Measurements from ENCODE around the gene LCT.

Gene LCT

DNA sequence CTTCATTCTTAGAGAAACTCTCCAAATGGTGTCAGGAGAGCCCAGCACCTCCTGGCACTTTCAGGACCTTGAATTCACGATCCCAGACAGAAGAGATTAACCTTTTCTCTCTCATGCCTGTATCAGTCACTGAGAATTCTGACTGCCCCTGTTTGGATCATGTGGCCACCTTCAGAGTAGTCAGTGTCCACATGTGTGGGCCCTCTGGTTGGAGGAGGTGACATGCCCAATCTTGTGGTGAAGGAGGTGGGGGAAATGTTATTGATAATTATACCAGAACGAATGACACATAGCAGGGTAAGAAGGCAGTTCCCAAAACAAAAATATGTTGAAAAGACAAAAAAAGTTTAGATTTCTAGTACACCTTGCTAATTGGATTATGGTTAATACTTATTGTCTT is 63.7 kb downstream of the LCT start:
- no peak for ATAC-seq
- TF ChIP-seq, protein P1, sequence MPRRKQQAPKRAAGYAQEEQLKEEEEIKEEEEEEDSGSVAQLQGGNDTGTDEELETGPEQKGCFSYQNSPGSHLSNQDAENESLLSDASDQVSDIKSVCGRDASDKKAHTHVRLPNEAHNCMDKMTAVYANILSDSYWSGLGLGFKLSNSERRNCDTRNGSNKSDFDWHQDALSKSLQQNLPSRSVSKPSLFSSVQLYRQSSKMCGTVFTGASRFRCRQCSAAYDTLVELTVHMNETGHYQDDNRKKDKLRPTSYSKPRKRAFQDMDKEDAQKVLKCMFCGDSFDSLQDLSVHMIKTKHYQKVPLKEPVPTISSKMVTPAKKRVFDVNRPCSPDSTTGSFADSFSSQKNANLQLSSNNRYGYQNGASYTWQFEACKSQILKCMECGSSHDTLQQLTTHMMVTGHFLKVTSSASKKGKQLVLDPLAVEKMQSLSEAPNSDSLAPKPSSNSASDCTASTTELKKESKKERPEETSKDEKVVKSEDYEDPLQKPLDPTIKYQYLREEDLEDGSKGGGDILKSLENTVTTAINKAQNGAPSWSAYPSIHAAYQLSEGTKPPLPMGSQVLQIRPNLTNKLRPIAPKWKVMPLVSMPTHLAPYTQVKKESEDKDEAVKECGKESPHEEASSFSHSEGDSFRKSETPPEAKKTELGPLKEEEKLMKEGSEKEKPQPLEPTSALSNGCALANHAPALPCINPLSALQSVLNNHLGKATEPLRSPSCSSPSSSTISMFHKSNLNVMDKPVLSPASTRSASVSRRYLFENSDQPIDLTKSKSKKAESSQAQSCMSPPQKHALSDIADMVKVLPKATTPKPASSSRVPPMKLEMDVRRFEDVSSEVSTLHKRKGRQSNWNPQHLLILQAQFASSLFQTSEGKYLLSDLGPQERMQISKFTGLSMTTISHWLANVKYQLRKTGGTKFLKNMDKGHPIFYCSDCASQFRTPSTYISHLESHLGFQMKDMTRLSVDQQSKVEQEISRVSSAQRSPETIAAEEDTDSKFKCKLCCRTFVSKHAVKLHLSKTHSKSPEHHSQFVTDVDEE (CRISPR knock-in tag; IDR thresholded peaks at IDR 0.05): no peak
- TF ChIP-seq BACH2 (CRISPR knock-in tag; IDR thresholded peaks at IDR 0.05; ENCODE audit: borderline replicate concordance) (no peak), TCF4 (CRISPR knock-in tag; IDR thresholded peaks at IDR 0.05; ENCODE audit: borderline replicate concordance) (no peak), ISL1 (CRISPR knock-in tag; IDR thresholded peaks at IDR 0.05) (no peak), PPARA (CRISPR knock-in tag; IDR thresholded peaks at IDR 0.05; ENCODE audit: borderline replicate concordance) (no peak), ZNF565 (CRISPR knock-in tag; conservative IDR thresholded peaks at IDR 0.05; ENCODE audit: low read depth) (no peak), CSDC2 (CRISPR knock-in tag; IDR thresholded peaks at IDR 0.05) (no peak), RARB (CRISPR knock-in tag; IDR thresholded peaks at IDR 0.05) (no peak), TOX (CRISPR knock-in tag; IDR thresholded peaks at IDR 0.05; ENCODE audit: borderline replicate concordance) (no peak), ZFP30 (CRISPR knock-in tag; IDR thresholded peaks at IDR 0.05) (no peak), ARNTL (CRISPR knock-in tag; IDR thresholded peaks at IDR 0.05; ENCODE audit: borderline replicate concordance, low read depth) (no peak), OSR1 (CRISPR knock-in tag; IDR thresholded peaks at IDR 0.05) (no peak), SNAI2 (CRISPR knock-in tag; IDR thresholded peaks at IDR 0.05) (no peak)
- TF ChIP-seq, protein P2, sequence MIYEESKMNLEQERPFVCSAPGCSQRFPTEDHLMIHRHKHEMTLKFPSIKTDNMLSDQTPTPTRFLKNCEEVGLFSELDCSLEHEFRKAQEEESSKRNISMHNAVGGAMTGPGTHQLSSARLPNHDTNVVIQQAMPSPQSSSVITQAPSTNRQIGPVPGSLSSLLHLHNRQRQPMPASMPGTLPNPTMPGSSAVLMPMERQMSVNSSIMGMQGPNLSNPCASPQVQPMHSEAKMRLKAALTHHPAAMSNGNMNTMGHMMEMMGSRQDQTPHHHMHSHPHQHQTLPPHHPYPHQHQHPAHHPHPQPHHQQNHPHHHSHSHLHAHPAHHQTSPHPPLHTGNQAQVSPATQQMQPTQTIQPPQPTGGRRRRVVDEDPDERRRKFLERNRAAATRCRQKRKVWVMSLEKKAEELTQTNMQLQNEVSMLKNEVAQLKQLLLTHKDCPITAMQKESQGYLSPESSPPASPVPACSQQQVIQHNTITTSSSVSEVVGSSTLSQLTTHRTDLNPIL (CRISPR knock-in tag; IDR thresholded peaks at IDR 0.05; ENCODE audit: low read depth): no peak
- TF ChIP-seq, protein P3, sequence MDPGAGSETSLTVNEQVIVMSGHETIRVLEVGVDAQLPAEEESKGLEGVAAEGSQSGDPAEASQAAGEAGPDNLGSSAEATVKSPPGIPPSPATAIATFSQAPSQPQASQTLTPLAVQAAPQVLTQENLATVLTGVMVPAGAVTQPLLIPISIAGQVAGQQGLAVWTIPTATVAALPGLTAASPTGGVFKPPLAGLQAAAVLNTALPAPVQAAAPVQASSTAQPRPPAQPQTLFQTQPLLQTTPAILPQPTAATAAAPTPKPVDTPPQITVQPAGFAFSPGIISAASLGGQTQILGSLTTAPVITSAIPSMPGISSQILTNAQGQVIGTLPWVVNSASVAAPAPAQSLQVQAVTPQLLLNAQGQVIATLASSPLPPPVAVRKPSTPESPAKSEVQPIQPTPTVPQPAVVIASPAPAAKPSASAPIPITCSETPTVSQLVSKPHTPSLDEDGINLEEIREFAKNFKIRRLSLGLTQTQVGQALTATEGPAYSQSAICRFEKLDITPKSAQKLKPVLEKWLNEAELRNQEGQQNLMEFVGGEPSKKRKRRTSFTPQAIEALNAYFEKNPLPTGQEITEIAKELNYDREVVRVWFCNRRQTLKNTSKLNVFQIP (CRISPR knock-in tag; IDR thresholded peaks at IDR 0.05; ENCODE audit: borderline replicate concordance, low read depth): no peak
- TF ChIP-seq, protein P4, sequence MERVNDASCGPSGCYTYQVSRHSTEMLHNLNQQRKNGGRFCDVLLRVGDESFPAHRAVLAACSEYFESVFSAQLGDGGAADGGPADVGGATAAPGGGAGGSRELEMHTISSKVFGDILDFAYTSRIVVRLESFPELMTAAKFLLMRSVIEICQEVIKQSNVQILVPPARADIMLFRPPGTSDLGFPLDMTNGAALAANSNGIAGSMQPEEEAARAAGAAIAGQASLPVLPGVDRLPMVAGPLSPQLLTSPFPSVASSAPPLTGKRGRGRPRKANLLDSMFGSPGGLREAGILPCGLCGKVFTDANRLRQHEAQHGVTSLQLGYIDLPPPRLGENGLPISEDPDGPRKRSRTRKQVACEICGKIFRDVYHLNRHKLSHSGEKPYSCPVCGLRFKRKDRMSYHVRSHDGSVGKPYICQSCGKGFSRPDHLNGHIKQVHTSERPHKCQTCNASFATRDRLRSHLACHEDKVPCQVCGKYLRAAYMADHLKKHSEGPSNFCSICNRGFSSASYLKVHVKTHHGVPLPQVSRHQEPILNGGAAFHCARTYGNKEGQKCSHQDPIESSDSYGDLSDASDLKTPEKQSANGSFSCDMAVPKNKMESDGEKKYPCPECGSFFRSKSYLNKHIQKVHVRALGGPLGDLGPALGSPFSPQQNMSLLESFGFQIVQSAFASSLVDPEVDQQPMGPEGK (CRISPR knock-in tag; IDR thresholded peaks at IDR 0.05; ENCODE audit: borderline replicate concordance): no peak

DNA sequence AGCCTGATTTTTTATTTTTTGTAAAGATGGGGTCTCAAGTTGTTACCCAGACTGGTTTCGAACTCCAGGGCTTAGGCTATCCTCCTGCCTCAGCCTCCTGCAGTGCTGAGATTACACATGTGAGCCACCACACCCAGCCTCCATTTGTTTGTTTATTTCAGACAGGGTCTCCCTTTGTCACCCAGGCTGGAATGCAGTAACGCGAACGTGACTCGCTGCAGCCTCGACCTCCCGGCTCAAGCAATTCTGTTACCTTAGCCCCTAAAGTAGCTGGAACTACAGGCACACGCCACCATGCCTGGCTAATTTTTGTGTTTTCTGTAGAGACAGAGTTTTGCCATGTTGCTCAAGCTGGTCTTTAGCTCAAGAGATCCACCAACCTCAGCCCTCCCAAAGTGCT is 68.1 kb downstream of the LCT start:
- ATAC-seq: no peak
- TF ChIP-seq ZNF565 (CRISPR knock-in tag; conservative IDR thresholded peaks at IDR 0.05; ENCODE audit: low read depth) (no peak), ZNF70 (CRISPR knock-in tag; IDR thresholded peaks at IDR 0.05) (no peak), RARB (CRISPR knock-in tag; IDR thresholded peaks at IDR 0.05) (no peak), TOX (CRISPR knock-in tag; IDR thresholded peaks at IDR 0.05; ENCODE audit: borderline replicate concordance) (no peak), CSDC2 (CRISPR knock-in tag; IDR thresholded peaks at IDR 0.05) (no peak), ZC3H10 (CRISPR knock-in tag; IDR thresholded peaks at IDR 0.05) (no peak), BACH2 (CRISPR knock-in tag; IDR thresholded peaks at IDR 0.05; ENCODE audit: borderline replicate concordance) (no peak), PPARA (CRISPR knock-in tag; IDR thresholded peaks at IDR 0.05; ENCODE audit: borderline replicate concordance) (no peak), OSR1 (CRISPR knock-in tag; IDR thresholded peaks at IDR 0.05) (no peak), ZNF8 (CRISPR knock-in tag; IDR thresholded peaks at IDR 0.05) (no peak), ZFP3 (CRISPR knock-in tag; IDR thresholded peaks at IDR 0.05) (no peak), SNAI2 (CRISPR knock-in tag; IDR thresholded peaks at IDR 0.05) (no peak), ARNTL (CRISPR knock-in tag; IDR thresholded peaks at IDR 0.05; ENCODE audit: borderline replicate concordance, low read depth) (no peak), TCF4 (CRISPR knock-in tag; IDR thresholded peaks at IDR 0.05; ENCODE audit: borderline replicate concordance) (no peak), GLIS3 (CRISPR knock-in tag; IDR thresholded peaks at IDR 0.05) (no peak), ESRRG (CRISPR knock-in tag; IDR thresholded peaks at IDR 0.05) (no peak)
- TF ChIP-seq, protein P5, sequence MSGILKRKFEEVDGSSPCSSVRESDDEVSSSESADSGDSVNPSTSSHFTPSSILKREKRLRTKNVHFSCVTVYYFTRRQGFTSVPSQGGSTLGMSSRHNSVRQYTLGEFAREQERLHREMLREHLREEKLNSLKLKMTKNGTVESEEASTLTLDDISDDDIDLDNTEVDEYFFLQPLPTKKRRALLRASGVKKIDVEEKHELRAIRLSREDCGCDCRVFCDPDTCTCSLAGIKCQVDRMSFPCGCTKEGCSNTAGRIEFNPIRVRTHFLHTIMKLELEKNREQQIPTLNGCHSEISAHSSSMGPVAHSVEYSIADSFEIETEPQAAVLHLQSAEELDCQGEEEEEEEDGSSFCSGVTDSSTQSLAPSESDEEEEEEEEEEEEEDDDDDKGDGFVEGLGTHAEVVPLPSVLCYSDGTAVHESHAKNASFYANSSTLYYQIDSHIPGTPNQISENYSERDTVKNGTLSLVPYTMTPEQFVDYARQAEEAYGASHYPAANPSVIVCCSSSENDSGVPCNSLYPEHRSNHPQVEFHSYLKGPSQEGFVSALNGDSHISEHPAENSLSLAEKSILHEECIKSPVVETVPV (CRISPR knock-in tag; IDR thresholded peaks at IDR 0.05): no peak
- TF ChIP-seq, protein P3 (CRISPR knock-in tag; IDR thresholded peaks at IDR 0.05; ENCODE audit: borderline replicate concordance, low read depth): no peak
- TF ChIP-seq, protein P2 (CRISPR knock-in tag; IDR thresholded peaks at IDR 0.05; ENCODE audit: low read depth): no peak
- TF ChIP-seq, protein P1 (CRISPR knock-in tag; IDR thresholded peaks at IDR 0.05): no peak
